Epithelial cell of proximal tubule (primary cell): ENCODE measurements around the gene TTLL8. TPM values are rescaled to one million over a fixed set of nuclear protein-coding genes. Genes with fewer than 3 reads are reported as not detected.

ENCODE experiments used
- DNase-seq: peaks from one replicate; pipeline ENCODE4 v3.0.0-alpha.2; 2011; ENCODE audit warnings: low read depth
- H3K4me3 ChIP-seq: 2 replicates; pipeline ENCODE4 v1.5.1; 2011; ENCODE audit warnings: low read depth, mild to moderate bottlenecking, low read length
- CTCF ChIP-seq: conservative IDR thresholded peaks from 2 replicates; pipeline ENCODE4 v1.5.1; 2012; ENCODE audit warnings: low read depth, mild to moderate bottlenecking, low read length
- total RNA-seq: library from RNA; depleted of rRNA; stranded (reverse); fragments of >200 nt; gene quantifications from 2 replicates; pipeline ENCODE4 v1.2.3, GENCODE V29; 2015

Gene TTLL8
- total RNA-seq, 1 donor from 2014 or later, result not detected

GRCh38 chr22:50041361-50042065 is 16.6 kb downstream of the TTLL8 start:
- H3K4me3 ChIP-seq, result no peak overlapping the region
- no peak for DNase-seq
- no peak for TF ChIP-seq CTCF

- TF ChIP-seq CTCF, result no peak
- no peak overlapping the region for H3K4me3 ChIP-seq
- DNase-seq, result no peak
Measured at GRCh38 chr22:50040717-50041116, 17.4 kb downstream of the TTLL8 start.

- no peak for DNase-seq
- no peak for TF ChIP-seq CTCF
- H3K4me3 ChIP-seq, result no peak overlapping the region
Measured at GRCh38 chr22:50039669-50040443, 18.2 kb downstream of the TTLL8 start.

DNA sequence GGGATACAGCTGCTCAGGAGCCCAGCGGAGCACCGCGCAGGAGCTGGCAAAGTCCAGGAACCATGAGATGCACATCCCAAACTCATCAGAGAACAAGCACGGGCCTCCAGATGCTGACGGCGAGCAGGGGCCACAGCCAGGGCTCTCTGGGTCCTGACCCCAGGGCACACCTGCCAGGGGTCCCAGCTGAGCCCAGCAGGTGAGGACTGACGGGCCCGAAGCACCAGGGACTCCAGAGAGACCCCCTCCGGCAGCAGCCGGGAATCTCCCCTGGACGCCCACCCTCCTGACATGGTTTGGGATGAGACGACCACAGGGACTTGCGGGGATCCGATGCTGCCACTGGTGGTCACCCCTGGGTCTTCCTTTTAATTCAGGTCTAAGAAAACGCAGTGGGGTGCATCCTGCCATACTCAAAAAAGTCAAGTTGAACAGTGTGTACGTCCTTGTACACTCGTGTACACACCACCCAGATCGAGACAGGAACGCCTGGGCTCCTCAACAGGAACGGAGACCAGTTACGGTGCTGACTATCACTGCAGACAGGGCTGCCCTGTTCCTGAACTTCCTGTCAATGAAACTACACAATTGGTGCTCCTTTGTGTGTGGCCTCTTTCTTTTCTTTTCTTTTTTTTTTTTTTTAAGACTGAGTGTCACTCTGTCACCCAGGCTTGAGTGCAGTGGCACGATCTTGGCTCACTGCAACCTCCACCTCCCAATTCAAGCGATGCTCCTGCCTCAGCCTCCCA is 21.9 kb downstream of the TTLL8 start:
- DNase-seq, result no peak
- H3K4me3 ChIP-seq, result no peak overlapping the region
- TF ChIP-seq CTCF, result no peak

GRCh38 chr22:50035131-50035881 is 22.8 kb downstream of the TTLL8 start:
- DNase-seq, result no peak
- no peak for TF ChIP-seq CTCF
- H3K4me3 ChIP-seq, result no peak overlapping the region
